Measurements from ENCODE around the gene HID1. TPM values are rescaled to one million over a fixed set of nuclear protein-coding genes. Genes with fewer than 3 reads are reported as not detected.

The HID1 gene
- total and polyA plus RNA-seq, 2 of the 4 experiments (the other 2 are of a cell fraction), result 0.18 to 1.7 TPM

DNA sequence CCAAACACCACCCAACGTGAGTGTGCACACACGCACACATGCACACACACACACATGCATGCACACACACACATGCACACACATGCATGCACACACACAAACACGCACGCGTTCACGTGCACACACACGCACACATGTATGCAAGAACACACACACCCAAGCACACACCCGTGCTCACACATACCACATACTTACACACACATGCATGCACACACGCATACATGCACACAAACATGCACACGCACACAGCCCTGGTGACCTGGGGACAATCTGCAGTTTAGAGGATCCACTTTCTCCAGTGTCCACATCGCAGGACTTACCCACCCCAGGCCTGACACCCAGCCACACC lies 55.7 kb downstream of the HID1 start:
- Histone ChIP-seq H2AFZ (replicated peaks; ENCODE audit: low read length, poor library complexity) (no peak overlapping the region), H4K20me1 (ENCODE audit: insufficient read depth, low read length) (no peaks in the 10 kb centered on the region), H3K9me1 (ENCODE audit: insufficient read depth, low read length) (no peaks in the 10 kb centered on the region), H3K79me1 (ENCODE audit: low read depth in 1 of 2, low read length in 2 of 2) (no peaks in the 10 kb centered on the region), H3K9me3 (ENCODE audit: control insufficient read depth, insufficient read depth, low read length) (no peaks in the 10 kb centered on the region), H2BK120ac (ENCODE audit: low read depth, low read length) (no peak overlapping the region), H4K91ac (ENCODE audit: insufficient read depth, low read depth, low read length) (no peak overlapping the region), H2AK5ac (ENCODE audit: low read depth, low read length) (no peak overlapping the region), H3K27ac (ENCODE audit: insufficient read depth, low read length) (no peak overlapping the region), H3K9ac (ENCODE audit: low read depth, low read length) (no peak overlapping the region), H4K8ac (ENCODE audit: low read depth in 2 of 2, low read length in 2 of 2) (no peak overlapping the region), H3K27me3 (ENCODE audit: control insufficient read depth, insufficient read depth, low read length) (peaks cover 42% of the 10 kb centered on the region), H2BK15ac (ENCODE audit: low read depth, low read length) (no peak overlapping the region), H3K4me2 (ENCODE audit: low read depth, low read length) (no peak overlapping the region), H3K4me1 (ENCODE audit: control insufficient read depth, insufficient read depth, low read length) (no peaks in the 10 kb centered on the region), H3K18ac (ENCODE audit: low read depth, low read length) (no peak overlapping the region), H3K4me3 (ENCODE audit: insufficient read depth, low read depth, low read length) (no peak overlapping the region), H3K23ac (ENCODE audit: low read depth, low read length) (no peak overlapping the region), H3K56ac (ENCODE audit: extremely low read depth, insufficient read depth, low read length) (no peak overlapping the region), H4K5ac (ENCODE audit: low read depth, low read length) (no peak overlapping the region), H2AK9ac (replicated peaks; ENCODE audit: low read depth, low read length, poor library complexity) (no peak overlapping the region), H3K14ac (replicated peaks; ENCODE audit: low read depth, low read length) (no peak overlapping the region), H2BK20ac (ENCODE audit: low read depth, low read length) (no peak overlapping the region), H2BK5ac (ENCODE audit: low read depth, low read length, poor library complexity, severe bottlenecking) (no peak overlapping the region), H3K4ac (ENCODE audit: low read depth, low read length) (no peak overlapping the region), H3K36me3 (ENCODE audit: control insufficient read depth, insufficient read depth, low read length) (no peaks in the 10 kb centered on the region)
- ChIA-PET CTCF (no interaction called here), POLR2A (ENCODE audit: unreplicated experiment) (no interaction called here)
- ATAC-seq (ENCODE audit: low read depth) (no peak), DNase-seq (no peak)
- BruUV-seq (replicated peaks), result no TSS peak
- intact Hi-C loops (cut with micrococcal nuclease), result no loop called here
- WGBS, 2 experiments (ENCODE audit: extremely low coverage in 2 of 2, insufficient read length in 1 of 2), result 86% methylated on average over 9 of the region's 11 CpGs; no CpG with 5 or more reads in 1 of the 2 experiments
- no peak for TF ChIP-seq MXI1 (IDR thresholded peaks at IDR 0.05; ENCODE audit: borderline replicate concordance, low read depth, low read length)
- TF ChIP-seq CHD1 (IDR thresholded peaks at IDR 0.05; ENCODE audit: low read depth, low read length), result no peak
- no peak for TF ChIP-seq RAD21 (IDR thresholded peaks at IDR 0.05; ENCODE audit: low read length)
- no peak for TF ChIP-seq BHLHE40 (IDR thresholded peaks at IDR 0.05; ENCODE audit: low read depth, low read length)
- no peak for TF ChIP-seq MAZ (IDR thresholded peaks at IDR 0.05; ENCODE audit: borderline replicate concordance, low read depth, low read length)
- TF ChIP-seq POLR2A (IDR thresholded peaks at IDR 0.05; ENCODE audit: low read depth, low read length), result no peak
- TF ChIP-seq SMC3 (IDR thresholded peaks at IDR 0.05; ENCODE audit: low read depth, low read length), result no peak
- TF ChIP-seq FOS (IDR thresholded peaks at IDR 0.05; ENCODE audit: low read depth, low read length), result no peak
- TF ChIP-seq RFX5 (IDR thresholded peaks at IDR 0.05; ENCODE audit: low read depth, low read length), result no peak
- TF ChIP-seq RCOR1 (IDR thresholded peaks at IDR 0.05; ENCODE audit: insufficient replicate concordance, low read length), result no peak
- TF ChIP-seq NFE2L2 (IDR thresholded peaks at IDR 0.05; ENCODE audit: low read depth, low read length), result no peak
- TF ChIP-seq, protein P1, sequence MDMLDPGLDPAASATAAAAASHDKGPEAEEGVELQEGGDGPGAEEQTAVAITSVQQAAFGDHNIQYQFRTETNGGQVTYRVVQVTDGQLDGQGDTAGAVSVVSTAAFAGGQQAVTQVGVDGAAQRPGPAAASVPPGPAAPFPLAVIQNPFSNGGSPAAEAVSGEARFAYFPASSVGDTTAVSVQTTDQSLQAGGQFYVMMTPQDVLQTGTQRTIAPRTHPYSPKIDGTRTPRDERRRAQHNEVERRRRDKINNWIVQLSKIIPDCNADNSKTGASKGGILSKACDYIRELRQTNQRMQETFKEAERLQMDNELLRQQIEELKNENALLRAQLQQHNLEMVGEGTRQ (IDR thresholded peaks at IDR 0.05; ENCODE audit: low read depth, low read length), result no peak
- TF ChIP-seq MAFK (IDR thresholded peaks at IDR 0.05; ENCODE audit: low read depth, low read length), result no peak
- TF ChIP-seq, protein P2, sequence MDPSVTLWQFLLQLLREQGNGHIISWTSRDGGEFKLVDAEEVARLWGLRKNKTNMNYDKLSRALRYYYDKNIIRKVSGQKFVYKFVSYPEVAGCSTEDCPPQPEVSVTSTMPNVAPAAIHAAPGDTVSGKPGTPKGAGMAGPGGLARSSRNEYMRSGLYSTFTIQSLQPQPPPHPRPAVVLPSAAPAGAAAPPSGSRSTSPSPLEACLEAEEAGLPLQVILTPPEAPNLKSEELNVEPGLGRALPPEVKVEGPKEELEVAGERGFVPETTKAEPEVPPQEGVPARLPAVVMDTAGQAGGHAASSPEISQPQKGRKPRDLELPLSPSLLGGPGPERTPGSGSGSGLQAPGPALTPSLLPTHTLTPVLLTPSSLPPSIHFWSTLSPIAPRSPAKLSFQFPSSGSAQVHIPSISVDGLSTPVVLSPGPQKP (IDR thresholded peaks at IDR 0.05; ENCODE audit: borderline replicate concordance, low read depth, low read length), result no peak
- TF ChIP-seq, protein P3, sequence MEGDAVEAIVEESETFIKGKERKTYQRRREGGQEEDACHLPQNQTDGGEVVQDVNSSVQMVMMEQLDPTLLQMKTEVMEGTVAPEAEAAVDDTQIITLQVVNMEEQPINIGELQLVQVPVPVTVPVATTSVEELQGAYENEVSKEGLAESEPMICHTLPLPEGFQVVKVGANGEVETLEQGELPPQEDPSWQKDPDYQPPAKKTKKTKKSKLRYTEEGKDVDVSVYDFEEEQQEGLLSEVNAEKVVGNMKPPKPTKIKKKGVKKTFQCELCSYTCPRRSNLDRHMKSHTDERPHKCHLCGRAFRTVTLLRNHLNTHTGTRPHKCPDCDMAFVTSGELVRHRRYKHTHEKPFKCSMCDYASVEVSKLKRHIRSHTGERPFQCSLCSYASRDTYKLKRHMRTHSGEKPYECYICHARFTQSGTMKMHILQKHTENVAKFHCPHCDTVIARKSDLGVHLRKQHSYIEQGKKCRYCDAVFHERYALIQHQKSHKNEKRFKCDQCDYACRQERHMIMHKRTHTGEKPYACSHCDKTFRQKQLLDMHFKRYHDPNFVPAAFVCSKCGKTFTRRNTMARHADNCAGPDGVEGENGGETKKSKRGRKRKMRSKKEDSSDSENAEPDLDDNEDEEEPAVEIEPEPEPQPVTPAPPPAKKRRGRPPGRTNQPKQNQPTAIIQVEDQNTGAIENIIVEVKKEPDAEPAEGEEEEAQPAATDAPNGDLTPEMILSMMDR (conservative IDR thresholded peaks at IDR 0.05; ENCODE audit: low read depth, low read length), result no peak
- TF ChIP-seq CEBPB (IDR thresholded peaks at IDR 0.05; ENCODE audit: low read depth, low read length), result no peak
- dilution Hi-C loops (cut with HindIII; ENCODE audit: low sequenced_read_pairs, unreplicated experiment), result no loop called here
- in situ Hi-C loops (cut with MboI; ENCODE audit: low sequenced_read_pairs), result no loop called here
